ENCODE measurements around the gene TNFRSF14. TPM values are rescaled to one million over a fixed set of nuclear protein-coding genes. Genes with fewer than 3 reads are reported as not detected.

The TNFRSF14 gene
- total RNA-seq, 3 donors from 2014 or later (not counting 1 experiment from before 2014, with no cell fraction given): 228 to 266 (median 262) TPM

GRCh38 chr1:2528016-2528415 lies 28.2 kb upstream of the TNFRSF14 start:
- TF ChIP-seq CTCF (IDR thresholded peaks at IDR 0.05): no peak
- no peak overlapping the region for H3K27ac Mint-ChIP-seq
- Histone ChIP-seq H3K9me3 (ENCODE audit: control insufficient read depth, insufficient read depth, low read length) (no peaks in the 10 kb centered on the region), H3K36me3 (ENCODE audit: control insufficient read depth, insufficient read depth, low read length) (no peaks in the 10 kb centered on the region), H3K27me3 (ENCODE audit: control insufficient read depth, insufficient read depth, low read length) (peaks cover 36% of the 10 kb centered on the region), H3K27ac (ENCODE audit: low read length) (no peak overlapping the region), H3K4me1 (ENCODE audit: control insufficient read depth, insufficient read depth, low read length) (peaks cover 64% of the 10 kb centered on the region), H3K4me3 (ENCODE audit: low read length) (no peak overlapping the region)
- no peaks in the 10 kb centered on the region for H3K36me3 Mint-ChIP-seq
- WGBS (ENCODE audit: insufficient coverage): 92% methylated on average over 12 of the region's 12 CpGs
- intact Hi-C loops (cut with micrococcal nuclease): loop anchor here (5.0 kb wide), 1 partner anchor 59 kb away; the partner anchor contains the start of gene PRXL2B
- peaks cover 24 to 33% of the 10 kb centered on the region in 2 donors for H3K4me1 Mint-ChIP-seq
- ATAC-seq (no peak), DNase-seq (no peak)
- H3K27me3 Mint-ChIP-seq (ENCODE audit: low read depth in 2 of 2): peaks cover 0 to 13% of the 10 kb centered on the region in 2 donors
- no peaks in the 10 kb centered on the region for H3K9me3 Mint-ChIP-seq
- no peak overlapping the region for H3K4me3 Mint-ChIP-seq

- no peak for DNase-seq
- Mint-ChIP-seq H3K4me1 (peaks cover 24 to 33% of the 10 kb centered on the region in 2 donors), H3K27me3 (ENCODE audit: low read depth in 2 of 2) (peaks cover 0 to 15% of the 10 kb centered on the region in 2 donors), H3K4me3 (no peak overlapping the region), H3K36me3 (no peaks in the 10 kb centered on the region), H3K27ac (peak overlapping the region in 1 of 2 donors; percentile 73), H3K9me3 (no peaks in the 10 kb centered on the region)
- Histone ChIP-seq H3K4me3 (ENCODE audit: low read length) (no peak overlapping the region), H3K27me3 (ENCODE audit: control insufficient read depth, insufficient read depth, low read length) (peaks cover 39% of the 10 kb centered on the region), H3K9me3 (ENCODE audit: control insufficient read depth, insufficient read depth, low read length) (no peaks in the 10 kb centered on the region), H3K36me3 (ENCODE audit: control insufficient read depth, insufficient read depth, low read length) (no peaks in the 10 kb centered on the region), H3K27ac (ENCODE audit: low read length) (no peak overlapping the region), H3K4me1 (ENCODE audit: control insufficient read depth, insufficient read depth, low read length) (peaks cover 58% of the 10 kb centered on the region)
- TF ChIP-seq CTCF (IDR thresholded peaks at IDR 0.05): no peak
- ATAC-seq: no peak
- intact Hi-C loops (cut with micrococcal nuclease): loop anchor here (5.0 kb wide), 1 partner anchor 59 kb away; the partner anchor contains the start of gene PRXL2B
- 76% methylated on average over 10 of the region's 10 CpGs for WGBS (ENCODE audit: insufficient coverage)
Measured at GRCh38 chr1:2528611-2528965, 27.6 kb upstream of the TNFRSF14 start.

- no peaks in the 10 kb centered on the region for H3K9me3 Mint-ChIP-seq
- Histone ChIP-seq H3K4me3 (ENCODE audit: low read length) (peak overlapping the region; percentile 22), H3K4me1 (ENCODE audit: control insufficient read depth, insufficient read depth, low read length) (peaks cover 52% of the 10 kb centered on the region), H3K9me3 (ENCODE audit: control insufficient read depth, insufficient read depth, low read length) (no peaks in the 10 kb centered on the region), H3K27me3 (ENCODE audit: control insufficient read depth, insufficient read depth, low read length) (peaks cover 39% of the 10 kb centered on the region), H3K36me3 (ENCODE audit: control insufficient read depth, insufficient read depth, low read length) (no peaks in the 10 kb centered on the region), H3K27ac (ENCODE audit: low read length) (no peak overlapping the region)
- peak overlapping the region in 1 of 2 donors; percentile 73 for H3K27ac Mint-ChIP-seq
- intact Hi-C loops (cut with micrococcal nuclease): loop anchor here (5.0 kb wide), 1 partner anchor 58 kb away; the partner anchor contains the start of gene PRXL2B
- peaks cover 19 to 28% of the 10 kb centered on the region in 2 donors for H3K4me1 Mint-ChIP-seq
- no peaks in the 10 kb centered on the region for H3K36me3 Mint-ChIP-seq
- no peak for TF ChIP-seq CTCF (IDR thresholded peaks at IDR 0.05)
- DNase-seq (peak; percentile 50 to 77), ATAC-seq (peak; percentile 19 to 34 (median 24))
- WGBS (ENCODE audit: insufficient coverage): 3% methylated on average over 84 of the region's 84 CpGs
- H3K27me3 Mint-ChIP-seq (ENCODE audit: low read depth in 2 of 2): peaks cover 0 to 15% of the 10 kb centered on the region in 2 donors
- H3K4me3 Mint-ChIP-seq: peak overlapping the region; percentile 88
Measured at GRCh38 chr1:2528966-2529783, 27.0 kb upstream of the TNFRSF14 start.
